Uterus (tissue), 4 donors: Measurements from ENCODE around the gene MPZ. TPM values are rescaled to one million over a fixed set of nuclear protein-coding genes. Genes with fewer than 3 reads are reported as not detected.
"Not testable (repeated sequence)": the region's sequence is repeated elsewhere in the genome, so short reads cannot be mapped to it uniquely, and the experiment has no call there.

Source experiments
- DNase-seq, 2 donors: peaks; one replicate each; pipeline ENCODE4 v3.0.0-alpha.2; 2019 to 2020
- H3K27ac ChIP-seq, 2 donors: fragments of 200-600 bp; sonication (generic); 1 replicate in 1 of 2; 2 replicates in 1 of 2; pipeline ENCODE4 v1.5.1; 2016 to 2018
- H3K27me3 ChIP-seq, 2 donors: fragments of 200-600 bp; sonication (generic); one replicate each; pipeline ENCODE4 v1.5.1; 2018 to 2019; ENCODE audit warnings: control low read depth in 1 of 2
- H3K36me3 ChIP-seq, 2 donors: fragments of 200-600 bp; sonication (generic); one replicate each; pipeline ENCODE4 v1.5.1; 2019; ENCODE audit warnings: control low read depth in 1 of 2
- H3K4me1 ChIP-seq, 2 donors: fragments of 200-600 bp; sonication (generic); one replicate each; pipeline ENCODE4 v1.5.1; 2018 to 2019; ENCODE audit warnings: control low read depth in 1 of 2
- H3K4me3 ChIP-seq, 2 donors: fragments of 200-600 bp; sonication (generic); 1 replicate in 1 of 2; 2 replicates in 1 of 2; pipeline ENCODE4 v1.5.1; 2018 to 2019; ENCODE audit warnings: mild to moderate bottlenecking in 1 of 2
- H3K9me3 ChIP-seq, 2 donors: fragments of 200-600 bp; sonication (generic); one replicate each; pipeline ENCODE4 v1.5.1; 2019; ENCODE audit warnings: control low read depth in 1 of 2
- CTCF ChIP-seq, 4 experiments: fragments of 200-600 bp in 2 of 4; fragments of 450-650 bp in 2 of 4; sonication (generic) in 2 of 4; IDR thresholded peaks; one replicate each; pipeline ENCODE4 v1.5.1; 2016 to 2019; ENCODE audit warnings: antibody characterized with exemption in 4 of 4, mild to moderate bottlenecking in 2 of 4, moderate library complexity in 1 of 4
- POLR2A ChIP-seq, 2 donors: fragments of 450-650 bp; IDR thresholded peaks; one replicate each; pipeline ENCODE4 v1.6.1; 2016; ENCODE audit warnings: antibody characterized with exemption in 2 of 2, mild to moderate bottlenecking in 1 of 2, moderate library complexity in 1 of 2
- intact Hi-C: fragments of 100-400 bp; cut with DNase I; formaldehyde crosslinking; loops from one replicate; pipeline ENCODE4 v1.15.1; 2023; ENCODE audit warnings: low total_unique reads
- total RNA-seq, 4 donors: library from RNA; depleted of rRNA in 3 of 4; stranded (reverse); fragments of >200 nt in 3 of 4; gene quantifications; one replicate each; pipeline versions ENCODE4 v1.1.0 to v1.2.4, GENCODE V29; 2014 to 2023
- donor health status: DM: yes; HTN: yes; CAD: no.

Gene MPZ
- total RNA-seq, 4 donors from 2014 or later = 2.2 to 10.7 TPM; not detected in 2

- H3K27me3 ChIP-seq = peaks cover 3 to 10% of the 10 kb centered on the region in 2 donors
- intact Hi-C loops = no loop called here
- no peaks in the 10 kb centered on the region for H3K36me3 ChIP-seq
- H3K4me1 ChIP-seq = no peaks in the 10 kb centered on the region
- H3K4me3 ChIP-seq = no peak overlapping the region
- no peaks in the 10 kb centered on the region for H3K9me3 ChIP-seq
- TF ChIP-seq CTCF (IDR thresholded peaks at IDR 0.05) (no peak), POLR2A (IDR thresholded peaks at IDR 0.05) (no peak)
- no peak for DNase-seq
- no peak overlapping the region for H3K27ac ChIP-seq
These were observed 50.0 kb downstream of the MPZ start for GRCh38 chr1:161259765-161260164.

- intact Hi-C loops = no loop called here
- Histone ChIP-seq H3K4me3 (peak overlapping the region in 1 of 2 donors; percentile 35), H3K36me3 (no peaks in the 10 kb centered on the region), H3K4me1 (no peaks in the 10 kb centered on the region), H3K9me3 (no peaks in the 10 kb centered on the region), H3K27ac (no peak overlapping the region), H3K27me3 (peaks cover 3 to 10% of the 10 kb centered on the region in 2 donors)
- DNase-seq = no peak
- TF ChIP-seq CTCF (IDR thresholded peaks at IDR 0.05) = no peak
- no peak for TF ChIP-seq POLR2A (IDR thresholded peaks at IDR 0.05)
These were observed 50.4 kb downstream of the MPZ start for GRCh38 chr1:161259345-161259702.

- H3K27me3 ChIP-seq = peaks cover 3 to 10% of the 10 kb centered on the region in 2 donors
- intact Hi-C loops = no loop called here
- TF ChIP-seq POLR2A (IDR thresholded peaks at IDR 0.05) = no peak
- no peak for TF ChIP-seq CTCF (IDR thresholded peaks at IDR 0.05)
- no peaks in the 10 kb centered on the region for H3K36me3 ChIP-seq
- no peaks in the 10 kb centered on the region for H3K4me1 ChIP-seq
- no peak within 1 kb of the TSS for H3K27ac ChIP-seq
- DNase-seq = peak in 1 of 2 donors; percentile 18
- no peaks in the 10 kb centered on the region for H3K9me3 ChIP-seq
- peak within 1 kb of the TSS; percentile 28 to 35 for H3K4me3 ChIP-seq
These were observed 51.1 kb downstream of the MPZ start, which contains the start of gene PCP4L1 for GRCh38 chr1:161258439-161259344. TSS of gene PCP4L1 (plus strand) at chr1:161258745. CDS start at chr1:161258975, 230 bp downstream.

- H3K4me1 ChIP-seq, DNase-seq, intact Hi-C loops, H3K27ac ChIP-seq, H3K36me3 ChIP-seq, H3K4me3 ChIP-seq, H3K9me3 ChIP-seq: not testable (repeated sequence)
- peaks cover 3 to 10% of the 10 kb centered on the region in 2 donors for H3K27me3 ChIP-seq
These were observed 52.7 kb downstream of the MPZ start for GRCh38 chr1:161257109-161257508.

- H3K9me3 ChIP-seq, H3K4me3 ChIP-seq, DNase-seq, H3K36me3 ChIP-seq, H3K4me1 ChIP-seq, intact Hi-C loops, H3K27ac ChIP-seq: not testable (repeated sequence)
- H3K27me3 ChIP-seq = peaks cover 3 to 10% of the 10 kb centered on the region in 2 donors
These were observed 53.7 kb downstream of the MPZ start for GRCh38 chr1:161255955-161256520.

- H3K4me3 ChIP-seq, intact Hi-C loops, H3K4me1 ChIP-seq, H3K9me3 ChIP-seq, H3K36me3 ChIP-seq, H3K27ac ChIP-seq, DNase-seq: not testable (repeated sequence)
- peaks cover 3 to 10% of the 10 kb centered on the region in 2 donors for H3K27me3 ChIP-seq
These were observed 54.5 kb downstream of the MPZ start for GRCh38 chr1:161255302-161255701.

Other genes starting within 250 kb of the MPZ start
- gene ARHGAP30, start 240.1 kb downstream of the MPZ start, total RNA-seq = 1 to 10 TPM in 3 of 4 donors, under 1 TPM in 1; 0.88 to 3.4 (median 2.6) TPM
- 1 to 10 TPM in 1 of 4 donors, not detected in 3; 2.1 TPM for gene NECTIN4, start 220.4 kb downstream of the MPZ start, total RNA-seq
- 10 to 100 TPM in 1 of 4 donors, 1 to 10 TPM in 2, under 1 TPM in 1; 0.51 to 12.1 (median 3.4) TPM for gene KLHDC9, start 211.6 kb downstream of the MPZ start, total RNA-seq
- gene PFDN2, start 191.9 kb downstream of the MPZ start, total RNA-seq = 10 to 100 TPM in 3 of 4 donors, 1 to 10 TPM in 1; 3.3 to 38.9 (median 29.8) TPM
- 10 to 100 TPM in 3 of 4 donors, 1 to 10 TPM in 1; 1.0 to 36.9 (median 22.0) TPM for gene NIT1, start 191.9 kb downstream of the MPZ start, total RNA-seq
- 10 to 100 TPM in 3 of 4 donors, 1 to 10 TPM in 1; 4.4 to 42.2 (median 36.1) TPM for gene DEDD, start 177.3 kb downstream of the MPZ start, total RNA-seq
- gene UFC1, start 156.0 kb downstream of the MPZ start, total RNA-seq = 100 to 1,000 TPM in 1 of 4 donors, 10 to 100 TPM in 2, 1 to 10 TPM in 1; 2.0 to 111 (median 62.9) TPM
- gene USP21, start 150.5 kb downstream of the MPZ start, total RNA-seq = 10 to 100 TPM in 3 of 4 donors, 1 to 10 TPM in 1; 4.1 to 38.1 (median 29.9) TPM
- 10 to 100 TPM; 11.3 to 40.5 (median 21.6) TPM for gene PPOX, start 143.5 kb downstream of the MPZ start, total RNA-seq
- gene B4GALT3, start 132.5 kb downstream of the MPZ start, total RNA-seq = 10 to 100 TPM in 3 of 4 donors, 1 to 10 TPM in 1; 1.0 to 23.9 (median 19.9) TPM
- 10 to 100 TPM in 3 of 4 donors, 1 to 10 TPM in 1; 1.3 to 41.5 (median 10.9) TPM for gene ADAMTS4, start 110.9 kb downstream of the MPZ start, total RNA-seq
- gene NDUFS2, start 107.6 kb downstream of the MPZ start, total RNA-seq = 100 to 1,000 TPM in 1 of 4 donors, 10 to 100 TPM in 3; 43.8 to 107 (median 93.9) TPM
- 10 to 100 TPM in 3 of 4 donors, 1 to 10 TPM in 1; 1.3 to 39.4 (median 12.6) TPM for gene FCER1G, start 94.7 kb downstream of the MPZ start, total RNA-seq
- not detected for gene APOA2, start 86.3 kb downstream of the MPZ start, total RNA-seq
- 10 to 100 TPM in 1 of 4 donors, 1 to 10 TPM in 3; 2.6 to 13.2 (median 7.3) TPM for gene TOMM40L, start 83.9 kb downstream of the MPZ start, total RNA-seq
- gene NR1I3, start 71.8 kb downstream of the MPZ start, total RNA-seq = not detected
- 1 to 10 TPM in 2 of 4 donors, under 1 TPM in 1, not detected in 1; 0.77 to 3.1 (median 1.9) TPM for gene PCP4L1, start 51.2 kb downstream of the MPZ start, total RNA-seq
- 100 to 1,000 TPM in 1 of 4 donors, 10 to 100 TPM in 3; 28.5 to 127 (median 55.8) TPM for gene SDHC, start 4.4 kb upstream of the MPZ start, total RNA-seq
- not detected for gene CFAP126, start 57.9 kb upstream of the MPZ start, total RNA-seq
- 10 to 100 TPM; 11.5 to 57.6 (median 20.2) TPM for gene FCGR2A, start 195.5 kb upstream of the MPZ start, total RNA-seq
- 1 to 10 TPM in 1 of 4 donors, under 1 TPM in 2, not detected in 1; 0.55 to 1.2 (median 0.77) TPM for gene HSPA6, start 214.6 kb upstream of the MPZ start, total RNA-seq
- 10 to 100 TPM in 2 of 4 donors, 1 to 10 TPM in 2; 2.2 to 16.2 (median 6.7) TPM for gene FCGR3A, start 239.8 kb upstream of the MPZ start, total RNA-seq